Measurements from ENCODE around the gene CCDC146.

Gene CCDC146

GRCh38 chr7:77310982-77311381 lies 188.6 kb downstream of the CCDC146 start:
- TF ChIP-seq CTCF (conservative IDR thresholded peaks at IDR 0.05), result no peak
- no peak for TF ChIP-seq ZFX (IDR thresholded peaks at IDR 0.05)
- no peak overlapping the region for H3K27ac ChIP-seq

- TF ChIP-seq ZFX (IDR thresholded peaks at IDR 0.05), result no peak
- no peak for TF ChIP-seq CTCF (conservative IDR thresholded peaks at IDR 0.05)
- H3K27ac ChIP-seq, result no peak overlapping the region
Measured at GRCh38 chr7:77313085-77313484, 190.7 kb downstream of the CCDC146 start.

GRCh38 chr7:77313876-77314480 lies 191.6 kb downstream of the CCDC146 start:
- H3K27ac ChIP-seq, result no peak overlapping the region
- TF ChIP-seq CTCF (conservative IDR thresholded peaks at IDR 0.05) (no peak), ZFX (IDR thresholded peaks at IDR 0.05) (no peak)

GRCh38 chr7:77315182-77315591 lies 192.8 kb downstream of the CCDC146 start:
- TF ChIP-seq CTCF (conservative IDR thresholded peaks at IDR 0.05), result no peak
- TF ChIP-seq ZFX (IDR thresholded peaks at IDR 0.05), result no peak

GRCh38 chr7:77316219-77316978 lies 194.0 kb downstream of the CCDC146 start:
- TF ChIP-seq CTCF (conservative IDR thresholded peaks at IDR 0.05), result no peak
- no peak for TF ChIP-seq ZFX (IDR thresholded peaks at IDR 0.05)
- no peak overlapping the region for H3K27ac ChIP-seq

More at GRCh38 chr7:77315182-77315591, 192.8 kb downstream of the CCDC146 start:
- H3K27ac ChIP-seq, result no peak overlapping the region

- no peak for TF ChIP-seq ZFX (IDR thresholded peaks at IDR 0.05)
- TF ChIP-seq CTCF (conservative IDR thresholded peaks at IDR 0.05), result no peak
- no peak overlapping the region for H3K27ac ChIP-seq
Measured at GRCh38 chr7:77318019-77318418, 195.6 kb downstream of the CCDC146 start.

- H3K27ac ChIP-seq, result no peak overlapping the region
- TF ChIP-seq ZFX (IDR thresholded peaks at IDR 0.05) (no peak), CTCF (conservative IDR thresholded peaks at IDR 0.05) (no peak)
Measured at GRCh38 chr7:77320137-77320536, 197.7 kb downstream of the CCDC146 start.

Measured in C4-2B (cell line).